H9 (cell line): Measurements from ENCODE around the gene NKD2. TPM values are rescaled to one million over a fixed set of nuclear protein-coding genes. Genes with fewer than 3 reads are reported as not detected.

Experiments used
- DNase-seq: peaks from one replicate; pipeline ENCODE4 v3.0.0-alpha.2; 2017
- H2AFZ ChIP-seq: one replicate; pipeline ENCODE4 v1.6.1; 2013; ENCODE audit warnings: mild to moderate bottlenecking, low read length, control low read depth, moderate library complexity
- H2AK5ac ChIP-seq: 2 replicates; pipeline ENCODE4 v1.6.1; 2013; ENCODE audit warnings: low read length, control low read depth, mixed read lengths; ENCODE audit not compliant: insufficient read length
- H2BK120ac ChIP-seq: one replicate; pipeline ENCODE4 v1.6.1; 2013; ENCODE audit warnings: low read depth, mild to moderate bottlenecking, low read length, control low read depth, inconsistent platforms; ENCODE audit not compliant: poor library complexity, severe bottlenecking
- H2BK12ac ChIP-seq: 2 replicates; pipeline ENCODE4 v1.6.1; 2013; ENCODE audit warnings: low read length, control low read depth, mixed read lengths, low read depth; ENCODE audit not compliant: insufficient read length
- H2BK15ac ChIP-seq: 2 replicates; pipeline ENCODE4 v1.6.1; 2013; ENCODE audit warnings: low read depth, low read length, control low read depth
- H2BK20ac ChIP-seq: one replicate; pipeline ENCODE4 v1.6.1; 2013; ENCODE audit warnings: low read depth, mild to moderate bottlenecking, low read length, control low read depth, inconsistent platforms; ENCODE audit not compliant: poor library complexity, severe bottlenecking
- H2BK5ac ChIP-seq: 2 replicates; pipeline ENCODE4 v1.6.1; 2013; ENCODE audit warnings: low read length, control low read depth, mixed read lengths; ENCODE audit not compliant: insufficient read length
- H3K14ac ChIP-seq: 2 replicates; pipeline ENCODE4 v1.6.1; 2013; ENCODE audit warnings: low read length, control low read depth; ENCODE audit not compliant: insufficient read depth
- H3K18ac ChIP-seq: 2 replicates; pipeline ENCODE4 v1.6.1; 2013; ENCODE audit warnings: low read depth, mild to moderate bottlenecking, mixed read lengths, low read length, control low read depth; ENCODE audit not compliant: insufficient read length
- H3K23ac ChIP-seq: 2 replicates; pipeline ENCODE4 v1.6.1; 2013; ENCODE audit warnings: low read length, control low read depth, mixed read lengths, low read depth; ENCODE audit not compliant: insufficient read length
- H3K23me2 ChIP-seq: 2 replicates; pipeline ENCODE4 v1.6.1; 2013; ENCODE audit warnings: low read depth, mild to moderate bottlenecking, mixed read lengths, low read length, control low read depth; ENCODE audit not compliant: insufficient read length, poor library complexity, severe bottlenecking
- H3K27ac ChIP-seq: 2 replicates; pipeline ENCODE4 v1.5.1; 2013; ENCODE audit warnings: low read length, control low read depth, mixed read lengths, low read depth; ENCODE audit not compliant: insufficient read length
- H3K27me3 ChIP-seq: 2 replicates; pipeline ENCODE4 v1.6.1; 2013; ENCODE audit warnings: low read length, control low read depth, inconsistent platforms; ENCODE audit not compliant: insufficient read depth
- H3K4ac ChIP-seq: 2 replicates; pipeline ENCODE4 v1.6.1; 2013; ENCODE audit warnings: low read depth, mild to moderate bottlenecking, control low read depth, inconsistent platforms, low read length, moderate library complexity
- H3K4me1 ChIP-seq: 2 replicates; pipeline ENCODE4 v1.6.1; 2013; ENCODE audit warnings: low read length, control low read depth, inconsistent platforms; ENCODE audit not compliant: insufficient read depth
- H3K4me2 ChIP-seq: 2 replicates; pipeline ENCODE4 v1.6.1; 2013; ENCODE audit warnings: low read length, control low read depth, mixed read lengths; ENCODE audit not compliant: insufficient read length, insufficient read depth
- H3K56ac ChIP-seq: 2 replicates; pipeline ENCODE4 v1.6.1; 2013; ENCODE audit warnings: low read depth, mild to moderate bottlenecking, mixed read lengths, low read length, control low read depth; ENCODE audit not compliant: insufficient read length
- H3K79me1 ChIP-seq: 2 replicates; pipeline ENCODE4 v1.6.1; 2013; ENCODE audit warnings: low read depth, mild to moderate bottlenecking, moderate library complexity, low read length, control low read depth, inconsistent platforms; ENCODE audit not compliant: insufficient read depth, poor library complexity, severe bottlenecking
- H3K79me2 ChIP-seq: 2 replicates; pipeline ENCODE4 v1.6.1; 2013; ENCODE audit warnings: low read length, control low read depth, inconsistent platforms; ENCODE audit not compliant: insufficient read depth
- H3K9ac ChIP-seq: 2 replicates; pipeline ENCODE4 v1.6.1; 2013; ENCODE audit warnings: low read length, control low read depth, mixed read lengths; ENCODE audit not compliant: insufficient read length; ENCODE audit errors: extremely low read depth
- H3K9me3 ChIP-seq: one replicate; pipeline ENCODE4 v1.6.1; 2013; ENCODE audit warnings: low read depth, low read length, inconsistent platforms; ENCODE audit not compliant: control insufficient read depth
- H3T11ph ChIP-seq: one replicate; pipeline ENCODE4 v1.6.1; 2013; ENCODE audit warnings: mild to moderate bottlenecking, low read length, control low read depth, inconsistent platforms
- H4K20me1 ChIP-seq: one replicate; pipeline ENCODE4 v1.6.1; 2013; ENCODE audit not compliant: control insufficient read depth, insufficient read length, insufficient read depth
- H4K5ac ChIP-seq: 2 replicates; pipeline ENCODE4 v1.6.1; 2013; ENCODE audit warnings: low read depth, mild to moderate bottlenecking, mixed read lengths, low read length, control low read depth; ENCODE audit not compliant: insufficient read length
- H4K8ac ChIP-seq: replicated peaks from 2 replicates; pipeline ENCODE4 v1.6.1; 2013; ENCODE audit warnings: low read length, control low read depth, mixed read lengths, low read depth; ENCODE audit not compliant: insufficient read length
- H4K91ac ChIP-seq: 2 replicates; pipeline ENCODE4 v1.6.1; 2013; ENCODE audit warnings: low read depth, mild to moderate bottlenecking, moderate library complexity, mixed read lengths, low read length, control low read depth; ENCODE audit not compliant: insufficient read length
- H3K27ac Mint-ChIP-seq, 3 experiments: 2 replicates in 2 of 3; 3 replicates in 1 of 3; pipeline ENCODE4 v1.8.0; 2020 to 2021; ENCODE audit warnings: mixed read lengths in 3 of 3, mild to moderate bottlenecking in 1 of 3, moderate library complexity in 1 of 3
- H3K27me3 Mint-ChIP-seq: 2 replicates; pipeline ENCODE4 v1.8.0; 2021; ENCODE audit warnings: low read depth, mild to moderate bottlenecking, moderate library complexity, mixed read lengths
- H3K36me3 Mint-ChIP-seq, 3 experiments: 2 replicates in 2 of 3; 3 replicates in 1 of 3; pipeline ENCODE4 v1.8.0; 2020 to 2021; ENCODE audit warnings: low read depth in 3 of 3, mixed read lengths in 3 of 3; ENCODE audit not compliant: insufficient read depth in 1 of 3
- H3K4me1 Mint-ChIP-seq, 2 experiments: 2 replicates each; pipeline ENCODE4 v1.8.0; 2020; ENCODE audit warnings: mixed read lengths in 2 of 2
- H3K4me3 Mint-ChIP-seq, 2 experiments: 2 replicates in 1 of 2; 3 replicates in 1 of 2; pipeline ENCODE4 v1.8.0; 2020 to 2021; ENCODE audit warnings: mild to moderate bottlenecking in 2 of 2, mixed read lengths in 2 of 2, moderate library complexity in 1 of 2
- H3K9me3 Mint-ChIP-seq, 2 experiments: 2 replicates in 1 of 2; 3 replicates in 1 of 2; pipeline ENCODE4 v1.8.0; 2020; ENCODE audit warnings: mild to moderate bottlenecking in 2 of 2, mixed read lengths in 2 of 2, moderate library complexity in 1 of 2
- CTCF ChIP-seq: fragments of 200-600 bp; sonication (generic); conservative IDR thresholded peaks from 3 replicates; pipeline ENCODE4 v1.8.0; 2021; ENCODE audit warnings: antibody characterized with exemption, mild to moderate bottlenecking
- WGBS: extraction: QIAGEN DNeasy Blood & Tissue Kit; methylation state at CpG from one replicate; pipeline ENCODE4 v1.1.7; 2013; ENCODE audit warnings: missing lambda C conversion rate, low lambda C conversion rate, mixed read lengths; ENCODE audit not compliant: insufficient read length; ENCODE audit errors: extremely low coverage; 5-methylcytosine and 5-hydroxymethylcytosine counted together
- total RNA-seq: library from RNA; stranded (reverse); gene quantifications from 2 replicates; pipeline ENCODE4 v1.2.1, GENCODE V29; 2021

The NKD2 gene
- total RNA-seq, 1 experiment from 2014 or later: 7.3 TPM

DNA sequence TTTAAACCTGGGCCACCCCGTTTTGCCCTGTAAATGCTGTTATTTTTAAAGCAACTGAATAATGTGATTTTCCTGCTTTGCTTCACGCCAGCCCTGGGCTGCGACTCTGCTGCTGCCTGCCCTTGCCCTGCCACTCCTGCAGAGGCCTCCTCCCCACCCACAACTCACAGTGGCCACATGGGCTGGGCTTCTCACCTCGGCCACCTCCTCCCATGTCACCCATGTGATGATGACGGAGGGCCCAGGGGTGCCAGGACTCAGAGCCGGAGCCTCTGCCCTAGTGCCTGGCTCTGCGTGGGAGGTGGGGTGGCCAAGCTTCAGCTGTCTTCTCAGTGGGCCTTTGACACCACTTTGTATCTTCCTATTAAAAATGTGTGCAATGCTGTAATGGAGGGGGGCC, 48.1 kb upstream of the NKD2 start:
- H2BK5ac ChIP-seq: no peak overlapping the region
- no peaks in the 10 kb centered on the region for H3K23me2 ChIP-seq
- Mint-ChIP-seq H3K27ac (no peak overlapping the region; a peak in 2 of 7 replicates), H3K36me3 (no peaks in the 10 kb centered on the region), H3K4me3 (no peak overlapping the region), H3K9me3 (no peaks in the 10 kb centered on the region), H3K27me3 (peaks cover 4% of the 10 kb centered on the region), H3K4me1 (0 out of 4 replicates have a peak, but pooled peaks cover 0 to 2% of the 10 kb centered on the region in 2 experiments)
- H2BK20ac ChIP-seq: no peak overlapping the region
- WGBS: no CpG with 5 or more reads among the region's 7 CpGs
- H2BK15ac ChIP-seq: no peak overlapping the region
- peak overlapping the region; percentile 35; the same call in 1 of the 2 replicates for H3K14ac ChIP-seq
- H3K4me1 ChIP-seq: no peaks in the 10 kb centered on the region
- H3K27ac ChIP-seq: no peak overlapping the region
- no peaks in the 10 kb centered on the region for H3K9me3 ChIP-seq
- H2BK12ac ChIP-seq: no peak overlapping the region
- H3K79me1 ChIP-seq: no peaks in the 10 kb centered on the region
- no peak overlapping the region for H3K56ac ChIP-seq
- H2AFZ ChIP-seq: no peak overlapping the region
- no peak overlapping the region for H3K23ac ChIP-seq
- H3K4ac ChIP-seq: no peak overlapping the region
- no peak overlapping the region for H2AK5ac ChIP-seq
- no peaks in the 10 kb centered on the region for H3K27me3 ChIP-seq
- H4K5ac ChIP-seq: no peak overlapping the region
- H4K91ac ChIP-seq: no peak overlapping the region
- no peak overlapping the region for H4K8ac ChIP-seq
- TF ChIP-seq CTCF: no peak
- no peak overlapping the region for H3K4me2 ChIP-seq
- peak; percentile 17 for DNase-seq
- no peaks in the 10 kb centered on the region for H4K20me1 ChIP-seq
- no peaks in the 10 kb centered on the region for H3K79me2 ChIP-seq
- no peak overlapping the region for H3T11ph ChIP-seq
- H3K18ac ChIP-seq: no peak overlapping the region
- H2BK120ac ChIP-seq: no peak overlapping the region
- H3K9ac ChIP-seq: no peak overlapping the region
